WTC11 (cell line): Measurements from ENCODE around the gene SYTL1.
A peak's percentile ranks its signal among the peaks of the same experiment; 100 is the strongest.

Experiments used
- FOXK1 ChIP-seq: sonication (generic); formaldehyde crosslinking; IDR thresholded peaks from 2 replicates; pipeline ENCODE4 v1.8.0; 2022; ENCODE audit warnings: mild to moderate bottlenecking, moderate library complexity, missing genetic modification reagents
- FOXP1 ChIP-seq: sonication (generic); formaldehyde crosslinking; IDR thresholded peaks from 2 replicates; pipeline ENCODE4 v1.8.0; 2022; ENCODE audit warnings: missing genetic modification reagents, mild to moderate bottlenecking, moderate library complexity, borderline replicate concordance
- GABPB1 ChIP-seq: sonication (generic); formaldehyde crosslinking; IDR thresholded peaks from 2 replicates; pipeline ENCODE4 v1.8.1; 2023; ENCODE audit warnings: mild to moderate bottlenecking, missing genetic modification reagents
- TF ChIP-seq, protein P1 (sequence below): sonication (generic); formaldehyde crosslinking; IDR thresholded peaks from 2 replicates; pipeline ENCODE4 v1.8.0; 2023; ENCODE audit warnings: missing genetic modification reagents
- TF ChIP-seq, protein P2 (sequence below): fragments of 200-600 bp; IDR thresholded peaks from 2 replicates; pipeline ENCODE4 v1.8.0; 2022; ENCODE audit warnings: antibody characterized with exemption
- TF ChIP-seq, protein P3 (sequence below): sonication (generic); formaldehyde crosslinking; IDR thresholded peaks from 2 replicates; pipeline ENCODE4 v1.8.0; 2022; ENCODE audit warnings: mild to moderate bottlenecking, missing genetic modification reagents

DNA sequence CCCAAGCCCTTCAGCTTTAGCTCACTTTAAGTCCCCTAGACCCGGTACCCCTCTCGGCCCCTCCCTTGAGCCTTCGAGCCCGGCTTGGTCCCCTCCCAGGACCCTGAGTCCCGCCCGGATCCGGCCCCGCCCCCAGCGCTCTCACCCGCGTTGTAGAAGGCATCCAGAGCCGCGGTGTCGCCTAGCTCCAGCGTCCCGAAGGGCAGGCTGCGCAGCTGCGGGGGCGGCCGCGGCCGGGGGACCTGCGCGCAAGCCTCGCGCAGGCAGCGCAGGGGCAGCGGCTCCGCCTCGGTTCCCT, 24.2 kb downstream of the SYTL1 start:
- TF ChIP-seq, protein P1, sequence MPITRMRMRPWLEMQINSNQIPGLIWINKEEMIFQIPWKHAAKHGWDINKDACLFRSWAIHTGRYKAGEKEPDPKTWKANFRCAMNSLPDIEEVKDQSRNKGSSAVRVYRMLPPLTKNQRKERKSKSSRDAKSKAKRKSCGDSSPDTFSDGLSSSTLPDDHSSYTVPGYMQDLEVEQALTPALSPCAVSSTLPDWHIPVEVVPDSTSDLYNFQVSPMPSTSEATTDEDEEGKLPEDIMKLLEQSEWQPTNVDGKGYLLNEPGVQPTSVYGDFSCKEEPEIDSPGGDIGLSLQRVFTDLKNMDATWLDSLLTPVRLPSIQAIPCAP (CRISPR knock-in tag) = no peak
- TF ChIP-seq FOXP1 (CRISPR knock-in tag) (0 out of 2 replicates have a peak, but pooled peaks have one; percentile 13), GABPB1 (CRISPR knock-in tag) (no peak), FOXK1 (CRISPR knock-in tag) (no peak)
- TF ChIP-seq, protein P2, sequence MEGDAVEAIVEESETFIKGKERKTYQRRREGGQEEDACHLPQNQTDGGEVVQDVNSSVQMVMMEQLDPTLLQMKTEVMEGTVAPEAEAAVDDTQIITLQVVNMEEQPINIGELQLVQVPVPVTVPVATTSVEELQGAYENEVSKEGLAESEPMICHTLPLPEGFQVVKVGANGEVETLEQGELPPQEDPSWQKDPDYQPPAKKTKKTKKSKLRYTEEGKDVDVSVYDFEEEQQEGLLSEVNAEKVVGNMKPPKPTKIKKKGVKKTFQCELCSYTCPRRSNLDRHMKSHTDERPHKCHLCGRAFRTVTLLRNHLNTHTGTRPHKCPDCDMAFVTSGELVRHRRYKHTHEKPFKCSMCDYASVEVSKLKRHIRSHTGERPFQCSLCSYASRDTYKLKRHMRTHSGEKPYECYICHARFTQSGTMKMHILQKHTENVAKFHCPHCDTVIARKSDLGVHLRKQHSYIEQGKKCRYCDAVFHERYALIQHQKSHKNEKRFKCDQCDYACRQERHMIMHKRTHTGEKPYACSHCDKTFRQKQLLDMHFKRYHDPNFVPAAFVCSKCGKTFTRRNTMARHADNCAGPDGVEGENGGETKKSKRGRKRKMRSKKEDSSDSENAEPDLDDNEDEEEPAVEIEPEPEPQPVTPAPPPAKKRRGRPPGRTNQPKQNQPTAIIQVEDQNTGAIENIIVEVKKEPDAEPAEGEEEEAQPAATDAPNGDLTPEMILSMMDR = no peak
- TF ChIP-seq, protein P3, sequence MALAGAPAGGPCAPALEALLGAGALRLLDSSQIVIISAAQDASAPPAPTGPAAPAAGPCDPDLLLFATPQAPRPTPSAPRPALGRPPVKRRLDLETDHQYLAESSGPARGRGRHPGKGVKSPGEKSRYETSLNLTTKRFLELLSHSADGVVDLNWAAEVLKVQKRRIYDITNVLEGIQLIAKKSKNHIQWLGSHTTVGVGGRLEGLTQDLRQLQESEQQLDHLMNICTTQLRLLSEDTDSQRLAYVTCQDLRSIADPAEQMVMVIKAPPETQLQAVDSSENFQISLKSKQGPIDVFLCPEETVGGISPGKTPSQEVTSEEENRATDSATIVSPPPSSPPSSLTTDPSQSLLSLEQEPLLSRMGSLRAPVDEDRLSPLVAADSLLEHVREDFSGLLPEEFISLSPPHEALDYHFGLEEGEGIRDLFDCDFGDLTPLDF (CRISPR knock-in tag) = no peak
